Measurements from ENCODE around the gene TMEM134.
"Not testable (repeated sequence)": the region's sequence is repeated elsewhere in the genome, so short reads cannot be mapped to it uniquely, and the experiment has no call there.

Gene TMEM134

DNA sequence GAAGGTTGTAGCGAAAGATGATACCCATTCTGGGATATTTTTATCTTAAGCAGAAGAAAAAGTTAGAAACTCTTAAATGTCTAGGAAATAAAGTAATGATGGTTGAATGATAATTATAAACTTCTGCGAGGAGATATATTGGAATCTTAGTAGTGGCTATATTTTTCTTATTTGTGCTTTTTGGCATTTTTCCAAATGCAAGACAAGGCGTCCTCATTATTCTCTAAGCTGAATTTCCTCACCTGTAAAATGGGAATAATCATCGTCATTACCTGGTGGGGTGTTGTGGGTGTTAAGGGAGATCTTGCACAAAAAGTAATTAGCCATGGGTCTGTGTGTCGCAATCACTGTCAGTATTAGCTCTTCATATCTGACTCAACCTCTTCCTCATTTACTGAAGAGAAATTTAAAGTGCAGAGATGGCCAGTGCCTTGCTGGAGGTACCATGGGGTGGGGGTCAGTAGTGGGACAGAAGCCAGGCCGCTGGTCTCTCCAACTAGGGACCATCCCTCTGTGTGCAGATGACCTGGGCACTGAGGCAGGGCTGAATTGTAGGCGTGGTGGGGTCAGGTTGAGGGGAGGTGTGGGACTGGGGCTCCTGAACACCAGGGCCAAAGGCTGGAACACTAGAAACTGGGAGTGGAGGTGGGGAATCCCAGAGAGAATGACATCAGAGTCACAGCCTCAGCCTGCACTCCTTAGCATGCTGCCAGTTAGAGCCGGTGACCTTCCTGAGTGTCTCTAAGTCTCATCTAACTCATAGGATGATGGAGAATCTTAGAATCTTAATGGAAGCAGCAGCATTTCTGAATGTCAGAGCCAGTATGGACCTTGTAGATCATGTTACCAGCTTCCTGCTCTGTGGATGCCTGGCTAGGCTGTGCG, 32.0 kb upstream of the TMEM134 start:
- DNase-seq, result no peak

DNA sequence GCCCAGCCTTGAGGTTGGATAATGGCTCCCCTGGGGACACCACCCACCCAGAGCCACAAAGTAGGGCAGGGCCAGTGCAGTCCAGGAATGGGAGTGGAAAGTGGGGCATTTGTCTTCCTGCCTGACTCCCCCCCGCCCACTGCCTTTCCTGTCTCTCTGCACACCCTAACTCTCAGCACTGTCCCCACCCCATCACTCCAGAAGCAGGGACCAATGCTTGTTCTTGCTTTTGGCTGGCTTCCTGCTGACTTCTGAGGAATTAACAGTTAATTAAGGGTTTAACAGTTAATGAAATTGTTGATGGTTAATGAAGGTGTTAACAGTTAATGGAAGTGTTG, 31.4 kb upstream of the TMEM134 start:
- DNase-seq, result no peak

DNA sequence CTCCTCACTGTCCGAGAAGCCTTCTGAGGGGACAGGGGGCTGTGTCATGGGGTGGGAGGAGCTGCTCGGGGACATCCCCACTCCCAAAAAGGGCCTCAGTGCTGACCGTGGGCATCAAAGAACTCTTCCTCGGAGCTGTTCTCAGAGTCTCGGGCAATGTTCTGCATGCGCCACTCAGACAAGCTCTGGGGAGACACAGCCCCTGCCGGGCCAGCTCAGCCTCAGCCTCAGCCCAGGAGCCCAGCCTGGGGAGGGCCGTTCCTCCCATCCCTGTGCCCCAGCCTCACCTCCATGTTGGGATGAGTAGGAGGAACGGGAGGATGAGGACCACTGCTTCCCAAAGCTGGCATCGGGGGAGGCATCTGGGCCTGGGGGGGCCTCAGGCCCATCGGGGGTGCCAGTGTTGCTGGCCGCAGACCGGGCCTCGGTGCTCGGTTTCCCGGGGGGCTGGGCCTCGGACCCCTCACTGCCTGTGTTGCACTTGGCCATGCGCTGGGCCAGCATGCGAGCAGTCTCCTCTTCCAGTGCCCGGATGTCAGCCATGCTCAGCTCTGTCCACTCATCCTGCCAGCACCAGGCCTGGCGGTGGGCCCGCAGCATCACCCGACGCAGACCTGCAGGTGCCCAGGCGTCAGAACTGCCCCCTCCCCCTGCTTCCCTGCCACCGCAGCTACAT, 30.9 kb upstream of the TMEM134 start:
- DNase-seq, result no peak

DNA sequence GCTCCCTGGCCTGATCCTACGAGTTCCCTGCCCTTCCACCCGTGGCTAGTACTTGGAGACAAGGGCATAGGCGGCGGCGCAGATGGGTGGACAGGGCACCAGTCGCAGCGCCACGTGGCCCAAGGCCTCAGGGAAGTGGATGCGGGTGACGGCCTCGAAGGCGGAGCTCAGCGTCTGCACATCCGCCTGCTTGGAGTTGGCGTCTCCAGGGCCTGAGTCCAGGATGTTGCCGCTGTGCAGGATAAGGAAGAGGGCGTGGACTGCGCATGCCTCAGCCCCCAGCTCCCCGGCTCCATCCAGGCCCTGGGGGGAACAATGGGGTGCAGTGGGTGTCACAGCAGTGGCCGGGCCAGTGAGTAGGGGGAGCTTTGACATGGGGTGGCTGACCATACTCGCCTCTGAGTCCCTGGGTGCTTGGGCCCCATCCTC, 29.5 kb upstream of the TMEM134 start:
- no peak for DNase-seq

DNA sequence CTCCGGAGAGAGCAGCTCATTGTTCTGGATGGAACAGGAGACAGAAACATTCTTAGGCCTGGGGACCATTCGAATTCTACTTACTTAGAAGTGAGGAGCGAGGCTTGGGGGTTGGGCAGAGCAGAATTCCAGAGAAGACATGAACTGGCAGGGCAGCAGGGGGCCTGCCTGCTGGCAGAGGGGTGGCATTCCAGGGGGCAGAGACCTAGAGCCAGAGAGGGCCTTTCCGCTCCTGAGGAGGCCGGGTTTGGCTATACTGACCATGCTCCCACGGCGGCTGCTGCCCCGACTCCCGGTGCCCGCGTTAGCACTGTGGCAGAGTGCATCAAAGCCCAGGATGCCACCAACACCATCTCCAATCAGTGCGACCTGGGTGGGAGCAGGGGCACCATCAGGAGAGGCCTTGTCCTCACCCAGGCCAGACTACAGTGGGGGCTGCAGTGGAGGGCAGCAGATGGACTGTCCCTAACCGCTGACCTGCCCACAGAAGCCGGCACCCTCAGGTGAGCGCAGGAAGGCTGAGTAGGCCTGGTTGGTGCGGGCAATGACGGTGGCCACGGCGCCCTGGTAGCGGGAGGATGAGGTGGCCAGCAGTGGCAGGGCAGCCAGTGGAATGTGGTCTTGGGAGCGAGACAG, 28.7 kb upstream of the TMEM134 start:
- no peak for DNase-seq

DNA sequence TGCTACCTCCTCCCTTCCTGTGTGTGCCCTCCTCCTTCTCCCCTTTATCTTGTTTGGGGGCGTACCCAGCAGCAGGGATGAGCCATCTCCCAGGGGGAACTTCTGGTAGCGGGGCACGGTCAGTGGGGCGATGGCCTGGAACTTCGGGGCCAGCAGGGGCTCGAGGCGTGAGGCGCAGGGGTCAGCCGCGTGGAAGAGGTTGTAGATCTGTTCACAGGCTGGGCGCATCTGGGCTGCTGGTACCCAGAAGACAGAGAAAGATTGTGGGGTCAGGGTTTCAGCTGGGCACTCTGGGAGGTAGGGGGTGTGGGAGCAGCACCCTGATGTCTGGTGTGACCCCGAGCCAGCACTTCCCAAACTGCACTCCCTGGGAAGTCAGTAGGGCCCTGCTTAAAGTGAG, 27.1 kb upstream of the TMEM134 start:
- DNase-seq, result no peak

DNA sequence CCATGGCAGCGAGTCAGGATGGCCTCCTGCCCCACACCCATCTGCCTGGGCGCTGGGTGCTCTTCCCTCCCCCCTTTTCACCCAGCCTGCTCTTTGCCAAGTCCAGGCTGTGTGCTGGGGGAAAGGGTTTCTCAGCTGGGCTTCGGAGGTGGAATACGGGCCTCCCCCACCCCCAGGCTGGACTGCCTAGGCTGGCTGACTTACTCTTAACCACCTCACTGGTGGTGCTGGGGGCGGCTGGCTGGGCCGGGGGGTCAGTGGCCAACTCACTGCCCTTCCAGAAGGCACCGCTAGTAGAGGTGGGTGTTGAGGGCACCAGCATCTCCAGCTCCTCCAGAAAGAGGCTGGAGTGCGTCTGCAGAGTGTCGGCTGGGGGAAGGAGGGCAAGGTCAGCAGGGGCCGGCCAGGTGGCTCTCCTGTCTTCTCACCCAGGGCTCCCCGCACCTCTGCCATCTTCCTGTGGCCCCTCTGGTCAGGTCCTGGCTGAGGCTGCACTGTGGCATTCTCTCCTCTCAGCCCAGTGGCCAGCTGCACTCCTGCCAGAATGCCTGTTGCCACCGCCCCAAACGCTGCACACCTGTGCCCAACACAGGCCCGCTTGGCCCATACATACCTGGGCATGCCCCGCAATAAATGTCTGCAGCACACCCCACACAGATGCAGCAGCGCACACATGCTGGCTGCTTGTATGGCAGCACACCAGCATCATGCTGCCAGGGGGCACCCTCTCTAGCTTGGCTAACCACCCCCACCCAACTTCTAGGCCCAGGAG, 26.4 kb upstream of the TMEM134 start:
- DNase-seq, result no peak

DNA sequence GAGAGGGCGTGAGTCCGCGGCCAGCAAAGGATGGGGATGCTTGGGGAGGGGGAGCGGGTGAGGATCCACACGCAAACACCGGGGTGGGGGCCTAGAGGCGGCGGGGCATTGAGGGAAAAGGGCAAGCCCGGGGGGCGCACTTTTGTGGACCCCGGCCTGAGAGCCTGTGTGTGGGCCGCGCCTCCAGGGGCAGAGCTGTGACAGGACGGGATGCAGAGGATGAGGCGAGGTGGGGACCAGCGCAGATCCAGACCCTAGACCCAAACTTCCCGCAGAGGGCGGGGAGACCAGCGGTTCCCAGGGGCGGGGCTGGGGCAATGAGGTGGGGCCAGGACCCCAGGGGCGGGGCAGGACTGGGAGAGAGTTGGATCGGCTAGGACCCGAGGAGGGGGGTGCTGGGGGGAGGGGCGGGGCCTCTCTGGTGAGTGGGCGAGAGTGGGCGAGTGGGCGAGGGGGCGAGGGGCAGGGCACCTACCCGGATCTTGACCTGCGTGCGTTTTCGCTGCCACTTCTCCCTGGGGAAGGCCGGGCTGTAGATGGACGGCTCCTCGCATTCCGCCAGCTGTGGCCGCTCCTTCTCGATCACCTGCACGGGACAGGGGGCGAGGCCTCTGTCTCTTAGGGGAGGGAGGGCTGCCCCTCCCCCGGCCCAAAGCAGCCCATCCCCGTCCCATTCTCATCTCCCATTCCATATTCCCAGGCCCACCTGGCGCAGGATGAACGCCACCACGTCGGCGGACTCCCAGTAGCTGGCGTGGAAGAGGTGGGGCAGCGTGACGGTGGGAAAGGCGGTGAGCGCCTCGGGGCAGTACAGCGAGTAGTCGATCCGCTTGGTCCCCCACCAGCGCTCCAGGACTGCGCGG, 25.6 kb upstream of the TMEM134 start:
- DNase-seq, result no peak

DNA sequence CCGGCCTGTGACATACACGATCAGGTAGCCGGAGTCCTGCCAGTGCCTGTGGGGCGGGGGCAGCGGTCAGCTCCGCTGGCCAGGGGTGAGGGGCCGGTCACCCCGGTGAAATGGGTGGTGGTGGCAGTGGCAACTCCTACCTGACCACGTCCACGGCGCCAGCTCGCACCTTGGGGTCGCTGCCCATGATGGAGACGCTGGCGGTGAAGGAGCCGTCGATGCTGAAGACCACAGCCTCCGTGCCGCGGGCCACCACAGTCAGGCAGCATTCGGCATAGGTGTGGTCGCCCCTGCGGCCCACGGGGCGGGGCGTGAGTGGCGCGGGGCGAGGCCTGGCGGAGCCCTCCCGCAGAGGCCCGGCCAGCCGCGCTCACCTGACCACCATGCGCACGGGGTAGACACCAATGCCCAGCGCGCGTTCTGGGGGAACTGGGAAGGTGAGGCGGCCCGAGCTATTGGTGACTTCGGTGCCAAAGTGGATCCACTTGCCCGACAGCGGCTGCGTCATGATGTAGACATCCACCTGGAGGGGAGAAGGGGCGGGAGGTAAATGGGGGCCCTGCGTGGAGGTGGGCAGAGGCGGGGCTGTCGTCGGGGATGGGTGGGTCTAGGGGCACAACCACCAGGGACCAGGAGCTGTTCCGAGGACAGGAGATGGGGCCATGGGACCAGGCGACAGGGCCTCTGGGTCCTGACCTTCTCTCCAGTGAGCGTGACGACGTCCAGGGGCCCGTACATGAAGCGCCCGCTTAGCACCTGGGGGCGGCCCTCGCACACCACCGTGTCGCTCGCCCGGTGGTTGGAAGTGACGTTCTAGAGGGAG, 24.7 kb upstream of the TMEM134 start:
- no peak for DNase-seq

DNA sequence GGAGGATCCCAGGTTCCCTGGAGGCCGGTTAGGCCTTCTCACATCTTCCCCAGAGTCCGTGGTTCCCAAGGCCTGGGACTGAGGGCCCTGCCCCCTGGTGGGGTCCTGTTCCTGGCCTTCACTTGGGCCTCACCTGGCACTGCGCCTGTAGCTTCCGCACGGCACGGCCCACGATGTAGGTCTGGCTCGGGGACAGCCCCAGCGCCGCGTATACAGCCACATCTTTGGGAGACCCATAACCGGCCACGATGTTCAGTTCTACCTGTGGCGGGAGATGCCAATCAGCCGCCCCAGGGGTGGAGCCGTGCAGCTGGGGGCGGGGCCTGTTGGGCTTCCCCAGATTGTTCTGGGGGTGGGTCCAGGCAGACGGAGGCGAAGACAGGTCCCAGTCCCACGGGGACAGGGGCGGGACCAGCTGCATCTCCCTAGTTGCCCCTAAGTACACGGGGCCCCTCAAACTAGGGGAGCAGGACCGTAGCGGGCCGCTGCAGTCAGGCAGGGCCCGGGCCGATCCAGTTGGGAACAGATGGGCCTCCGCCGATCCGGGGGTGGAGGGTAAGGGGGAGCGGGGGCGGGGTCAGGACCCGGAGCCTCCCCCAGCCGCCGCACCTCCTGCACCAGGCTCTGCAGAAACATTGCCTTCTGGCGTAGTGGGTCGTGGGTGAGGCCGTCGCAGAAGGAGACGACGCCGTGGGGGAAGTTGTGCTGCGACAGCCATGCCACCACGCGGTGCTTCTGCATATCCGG, 23.9 kb upstream of the TMEM134 start:
- DNase-seq, result no peak

DNA sequence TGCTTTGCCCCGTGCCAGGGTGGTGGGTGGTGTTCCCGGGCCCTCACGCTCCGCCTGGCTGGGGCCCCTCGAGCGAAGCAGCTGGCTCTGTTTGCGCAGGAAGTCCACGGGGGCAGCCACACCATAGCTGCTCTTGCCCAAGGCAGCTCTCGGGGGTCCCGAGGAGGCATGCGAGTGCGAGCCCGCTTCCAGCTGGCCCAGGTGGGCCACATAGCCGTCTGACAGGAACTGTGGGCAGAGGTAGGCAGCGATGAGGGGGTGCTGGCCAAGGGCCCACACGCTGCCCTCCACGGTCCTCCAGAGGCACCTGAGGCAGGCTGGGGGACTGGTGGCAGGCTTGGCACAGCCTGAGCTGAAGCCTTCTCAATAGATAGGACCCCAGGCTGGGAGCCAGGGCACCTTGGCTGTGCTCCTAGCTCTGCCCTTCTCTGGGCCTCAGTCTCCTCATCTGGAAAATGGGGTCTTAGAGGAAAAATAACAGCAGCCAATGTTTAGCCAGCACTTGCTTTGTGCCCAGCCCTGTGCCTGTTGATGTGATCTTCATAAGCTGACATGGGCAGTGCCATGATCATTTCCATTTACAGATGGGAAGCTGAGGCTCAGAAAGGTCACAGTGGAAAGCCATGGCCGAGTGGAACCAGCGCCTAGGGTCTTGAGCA, 23.1 kb upstream of the TMEM134 start:
- no peak for DNase-seq

DNA sequence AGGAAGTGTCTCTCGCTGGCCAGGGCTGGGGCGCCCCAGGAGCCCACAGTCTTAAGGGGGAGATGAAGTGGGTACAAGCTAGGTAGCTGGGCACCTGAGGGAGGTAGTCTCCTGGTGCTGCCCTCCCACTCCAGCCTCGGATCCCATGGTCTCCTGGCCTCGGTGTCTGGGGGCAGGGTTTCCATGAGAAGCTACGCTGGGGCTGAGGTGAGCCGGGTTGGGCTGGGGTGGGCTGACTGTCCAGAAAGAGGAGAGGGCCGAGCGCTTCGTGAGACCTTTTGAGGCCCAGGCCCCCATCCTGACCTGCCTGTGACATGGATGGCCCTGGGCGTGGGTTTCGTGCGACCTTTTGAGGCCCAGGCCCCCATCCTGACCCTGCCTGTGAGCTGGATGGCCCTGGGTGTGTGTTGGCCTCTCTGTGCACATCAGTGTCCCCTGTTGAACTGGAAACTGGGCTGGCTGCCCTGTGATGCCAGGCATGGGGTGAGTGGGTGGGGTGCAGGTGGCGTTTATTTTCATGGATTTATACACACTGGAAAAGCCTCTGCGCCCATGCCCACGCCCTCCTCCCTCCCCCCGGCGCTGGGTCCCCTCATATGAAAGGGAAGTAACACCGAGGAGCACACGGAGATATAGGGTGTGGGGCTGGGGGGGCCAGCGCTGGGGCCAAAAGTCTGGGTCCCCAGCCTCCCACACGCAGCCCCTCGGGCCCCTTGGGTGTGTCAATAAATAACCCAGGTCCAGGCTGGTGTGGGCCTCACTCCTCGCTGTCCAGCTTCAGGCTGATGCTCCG, 22.4 kb upstream of the TMEM134 start:
- DNase-seq, result no peak

DNA sequence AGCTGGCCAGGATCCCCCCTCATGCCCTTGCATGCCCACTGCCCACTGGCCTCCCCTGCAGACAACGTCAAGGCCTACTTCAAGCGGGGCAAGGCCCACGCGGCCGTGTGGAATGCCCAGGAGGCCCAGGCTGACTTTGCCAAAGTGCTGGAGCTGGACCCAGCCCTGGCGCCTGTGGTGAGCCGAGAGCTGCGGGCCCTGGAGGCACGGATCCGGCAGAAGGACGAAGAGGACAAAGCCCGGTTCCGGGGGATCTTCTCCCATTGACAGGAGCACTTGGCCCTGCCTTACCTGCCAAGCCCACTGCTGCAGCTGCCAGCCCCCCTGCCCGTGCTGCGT, 21.6 kb upstream of the TMEM134 start:
- DNase-seq, result no peak

DNA sequence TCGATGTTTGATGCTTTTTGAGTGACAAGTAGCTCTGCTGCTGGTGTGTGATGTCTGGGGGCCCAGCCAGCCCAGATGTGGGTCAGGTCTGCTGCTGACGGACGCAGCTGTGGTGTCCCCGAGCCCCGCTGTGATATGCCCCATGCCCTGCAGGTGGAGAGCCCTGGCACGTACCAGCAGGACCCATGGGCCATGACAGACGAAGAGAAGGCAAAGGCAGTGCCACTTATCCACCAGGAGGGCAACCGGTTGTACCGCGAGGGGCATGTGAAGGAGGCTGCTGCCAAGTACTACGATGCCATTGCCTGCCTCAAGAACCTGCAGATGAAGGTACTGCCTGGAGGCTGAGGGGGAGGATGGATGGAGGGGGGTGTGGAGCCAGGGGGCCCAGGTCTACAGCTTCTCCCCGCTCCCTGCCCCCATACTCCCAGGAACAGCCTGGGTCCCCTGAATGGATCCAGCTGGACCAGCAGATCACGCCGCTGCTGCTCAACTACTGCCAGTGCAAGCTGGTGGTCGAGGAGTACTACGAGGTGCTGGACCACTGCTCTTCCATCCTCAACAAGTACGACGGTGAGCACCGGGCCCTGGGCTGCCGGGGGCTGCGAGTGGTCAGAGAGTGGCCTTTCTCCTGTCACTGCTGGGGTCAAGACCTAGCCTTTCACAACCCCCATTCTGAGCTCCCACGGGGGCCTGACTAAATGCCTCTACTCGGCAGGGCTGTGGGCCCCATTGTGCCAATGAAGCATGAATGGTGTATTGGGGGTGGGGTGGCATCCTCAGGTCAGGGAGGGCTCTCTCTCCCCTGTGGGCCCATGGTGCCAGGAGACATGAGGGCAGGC, 21.1 kb upstream of the TMEM134 start:
- DNase-seq, result no peak

DNA sequence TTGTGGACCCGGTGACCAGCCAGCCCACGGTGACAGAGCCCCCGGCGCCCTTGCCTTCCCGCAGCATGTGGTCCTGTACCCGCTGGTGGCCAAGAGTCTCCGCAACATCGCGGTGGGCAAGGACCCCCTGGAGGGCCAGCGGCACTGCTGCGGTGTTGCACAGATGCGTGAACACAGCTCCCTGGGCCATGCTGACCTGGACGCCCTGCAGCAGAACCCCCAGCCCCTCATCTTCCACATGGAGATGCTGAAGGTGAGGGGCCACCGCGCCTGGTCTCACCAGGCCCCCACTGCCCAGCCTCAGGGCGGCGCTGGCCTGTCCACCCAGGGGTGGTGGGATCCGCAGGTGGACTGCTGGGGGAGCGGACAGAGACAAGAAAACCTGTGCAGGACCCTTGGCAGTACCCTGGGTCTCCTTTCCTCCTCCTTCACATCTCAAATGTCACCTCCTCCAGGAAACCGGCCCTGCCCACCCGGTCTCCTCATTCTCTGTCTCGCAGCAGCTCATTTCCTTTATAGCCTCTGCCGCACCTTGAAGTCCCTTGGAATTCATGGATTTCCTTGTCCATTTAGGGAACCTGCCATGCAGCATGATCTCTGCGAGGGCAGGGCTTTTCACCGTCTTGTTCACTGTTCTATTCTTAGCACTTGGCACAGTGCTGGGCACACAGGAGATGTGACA, 20.3 kb upstream of the TMEM134 start:
- no peak for DNase-seq

DNA sequence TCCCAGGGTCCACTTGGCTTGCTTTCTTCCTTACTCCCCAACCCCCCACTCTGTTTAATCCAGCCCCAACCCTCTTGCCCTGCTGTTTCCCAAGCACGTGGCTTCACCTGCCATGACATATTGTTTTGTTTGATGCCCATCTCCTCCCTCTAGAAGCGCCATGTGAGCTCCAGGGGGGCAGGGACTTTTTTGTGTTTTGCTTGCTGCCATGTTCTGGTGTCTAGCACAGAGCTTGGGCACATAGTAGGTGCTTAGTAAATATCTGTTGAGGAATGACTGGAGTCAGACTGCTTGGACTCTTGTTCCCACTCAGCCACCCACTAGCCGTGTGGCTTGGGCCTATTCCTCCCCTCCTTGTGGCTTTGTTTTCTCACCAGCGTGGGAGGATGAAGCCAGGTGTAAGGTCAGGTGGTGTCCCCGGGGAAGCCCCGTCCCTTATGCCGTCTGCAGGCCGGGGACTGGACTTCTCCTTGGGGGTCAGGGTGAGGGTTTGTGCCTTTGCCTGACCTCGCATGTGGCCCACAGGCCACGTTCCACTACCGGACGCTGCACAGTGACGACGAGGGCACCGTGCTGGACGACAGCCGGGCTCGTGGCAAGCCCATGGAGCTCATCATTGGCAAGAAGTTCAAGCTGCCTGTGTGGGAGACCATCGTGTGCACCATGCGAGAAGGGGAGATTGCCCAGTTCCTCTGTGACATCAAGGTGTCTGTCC, 17.6 kb upstream of the TMEM134 start:
- DNase-seq, result no peak

DNA sequence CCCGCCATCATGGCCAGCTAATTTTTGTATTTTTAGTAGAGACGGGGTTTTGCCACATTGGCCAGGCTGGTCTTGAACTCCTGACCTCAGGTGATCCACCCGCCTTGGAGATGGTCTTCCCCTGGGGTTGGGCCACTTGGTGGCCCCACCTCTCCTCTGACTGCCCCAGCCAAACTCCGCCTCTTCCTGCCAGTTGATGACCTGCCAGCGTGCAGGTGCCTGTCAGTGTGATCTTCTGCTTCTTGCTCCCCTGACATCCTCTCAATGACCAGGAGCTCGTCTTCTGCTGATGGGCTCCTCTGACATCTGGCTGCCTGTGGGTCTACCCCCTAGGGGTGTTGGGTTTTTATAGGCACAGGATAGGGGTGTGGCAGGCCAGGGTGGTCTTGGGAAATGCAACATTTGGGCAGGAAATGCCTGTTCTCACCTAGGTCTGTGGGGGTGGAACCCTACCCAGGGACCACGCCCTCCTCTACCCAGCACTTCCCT, 16.9 kb upstream of the TMEM134 start:
- not testable (repeated sequence) for DNase-seq
